HG03025 (cell line): Measurements from ENCODE around the gene DLG1.

Experiments
- ATAC-seq: cut with Tn5 transposase; IDR thresholded peaks from one replicate; pipeline ENCODE4 v1.9.1; 2021; ENCODE audit warnings: mild to moderate bottlenecking, moderate library complexity; ENCODE audit not compliant: unreplicated experiment, low FRiP score

The DLG1 gene

DNA sequence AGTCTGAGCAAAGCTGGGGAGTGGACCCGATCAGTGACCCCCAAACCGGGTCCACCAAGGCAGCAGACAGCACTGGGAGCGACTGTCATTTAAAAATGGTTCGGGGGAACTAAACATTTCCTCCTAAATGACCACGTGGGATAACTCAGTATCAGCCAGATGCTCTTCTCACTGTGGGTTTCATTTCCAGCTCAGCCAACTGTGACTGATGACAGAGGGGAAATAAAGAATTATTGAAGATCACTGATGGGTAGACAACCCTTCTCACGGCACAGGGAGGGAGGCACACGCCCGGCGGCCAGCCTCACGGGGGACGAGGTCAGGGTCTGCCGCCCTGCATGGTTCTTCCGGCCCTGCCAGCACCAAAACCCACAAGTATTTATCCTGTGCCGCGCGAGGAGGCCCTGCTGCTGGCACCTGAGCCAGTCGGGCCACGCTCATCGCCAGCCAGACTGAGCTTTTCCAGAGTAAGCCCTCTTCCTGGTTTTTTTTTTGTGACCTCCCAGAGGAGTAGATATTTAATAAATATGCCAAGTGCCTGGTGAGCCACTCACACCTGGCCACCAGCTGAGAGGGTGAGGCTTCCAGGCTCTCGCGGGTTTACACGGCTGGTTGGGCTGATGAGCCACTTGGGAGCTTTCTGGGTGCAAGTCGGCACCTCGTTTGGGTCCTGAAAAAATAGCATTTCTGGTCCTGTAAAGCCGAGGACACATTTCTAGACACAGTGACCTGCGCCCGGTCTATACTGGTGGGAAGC lies 275.0 kb downstream of the DLG1 start:
- no peak for ATAC-seq

DNA sequence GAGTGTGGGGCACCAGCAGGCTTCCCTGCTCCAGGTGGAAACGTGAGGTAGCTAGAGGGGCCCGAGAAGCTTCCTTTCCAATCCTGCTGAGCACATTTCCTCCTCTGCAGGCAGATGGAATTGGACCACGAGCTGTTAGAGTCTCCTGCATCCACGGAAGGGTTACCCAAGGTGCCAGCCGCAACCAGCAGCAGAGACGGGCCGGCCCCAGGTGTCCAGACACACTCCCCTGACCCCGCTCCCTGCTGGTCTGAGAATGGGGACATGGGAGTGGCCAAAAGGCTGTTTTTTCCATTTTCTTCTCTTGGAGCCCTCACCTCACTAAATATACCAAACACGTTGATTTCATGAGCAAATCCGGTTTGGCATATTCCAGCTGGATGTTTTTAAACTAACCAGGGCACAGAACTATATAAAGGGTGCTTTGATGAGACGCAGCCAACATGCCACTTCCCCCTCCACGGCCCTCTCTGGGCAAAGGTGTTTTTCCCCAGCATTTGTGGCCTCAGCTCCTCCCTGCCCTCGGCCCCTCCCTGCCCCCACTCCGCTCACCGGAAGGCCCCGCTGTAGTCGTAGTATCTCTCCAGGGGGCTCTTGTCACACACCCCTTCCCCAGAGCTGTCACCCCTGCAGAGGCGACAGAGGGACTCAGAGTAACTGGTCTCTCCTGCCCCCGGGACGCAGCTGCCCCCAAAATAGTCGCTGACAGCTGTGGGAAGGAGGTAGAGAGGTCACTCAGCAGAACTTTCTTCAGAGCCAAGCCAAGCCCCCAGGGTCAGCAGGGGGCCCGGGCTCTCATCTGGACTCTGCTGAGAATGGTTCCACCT lies 275.8 kb downstream of the DLG1 start:
- ATAC-seq = no peak

DNA sequence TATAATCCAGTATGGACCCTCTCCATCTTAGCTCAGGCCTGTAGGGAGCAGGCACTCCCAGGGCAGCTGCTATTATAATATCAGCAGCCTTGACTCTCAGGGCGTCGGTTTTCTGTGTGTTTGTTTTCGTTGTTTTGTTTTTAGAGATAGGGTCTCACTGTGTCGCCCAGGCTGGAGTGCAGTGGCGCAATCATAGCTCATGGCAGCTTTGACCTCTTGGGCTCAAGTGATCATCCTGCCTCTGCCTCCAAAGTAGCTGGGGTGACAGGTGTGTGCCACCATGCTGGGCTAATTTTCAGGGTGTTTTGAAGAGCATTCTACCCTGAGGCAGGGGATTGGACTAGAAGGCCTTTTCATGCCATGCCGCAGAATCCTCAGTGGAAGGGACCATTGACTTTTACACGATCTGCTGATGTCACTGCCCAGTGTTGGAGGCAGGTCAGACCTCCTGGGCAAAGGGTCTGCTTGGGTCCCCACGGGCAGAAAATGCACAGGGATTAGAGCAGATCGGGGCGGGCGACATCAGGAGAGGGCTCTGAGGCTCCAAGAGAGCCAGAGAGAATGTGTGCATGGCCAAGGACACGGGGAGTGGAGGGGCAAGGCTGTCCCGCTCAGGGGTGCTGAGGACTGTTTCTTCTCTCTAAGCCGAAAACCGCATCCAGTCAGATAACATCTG lies 276.5 kb downstream of the DLG1 start:
- ATAC-seq = no peak

DNA sequence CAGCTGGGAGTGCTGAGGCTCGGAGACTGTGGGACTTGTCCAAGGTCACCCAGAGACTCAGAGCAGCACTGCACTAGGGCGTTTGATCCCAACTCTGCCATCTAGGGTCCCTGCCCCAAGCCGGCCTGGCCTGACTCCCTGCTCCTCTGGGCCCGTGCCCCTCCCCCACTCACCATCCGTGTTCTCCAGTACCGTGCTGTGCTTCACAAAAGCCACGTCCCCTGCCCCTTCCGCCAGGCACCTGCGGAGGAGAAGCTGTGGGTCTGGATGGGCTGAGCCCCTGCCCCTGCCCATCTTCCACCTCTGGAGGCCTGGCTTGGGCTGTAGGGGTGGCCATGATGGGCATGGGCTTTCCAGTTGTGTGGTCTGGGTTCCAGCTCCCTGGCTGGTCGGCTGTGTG lies 277.2 kb downstream of the DLG1 start:
- ATAC-seq = no peak

DNA sequence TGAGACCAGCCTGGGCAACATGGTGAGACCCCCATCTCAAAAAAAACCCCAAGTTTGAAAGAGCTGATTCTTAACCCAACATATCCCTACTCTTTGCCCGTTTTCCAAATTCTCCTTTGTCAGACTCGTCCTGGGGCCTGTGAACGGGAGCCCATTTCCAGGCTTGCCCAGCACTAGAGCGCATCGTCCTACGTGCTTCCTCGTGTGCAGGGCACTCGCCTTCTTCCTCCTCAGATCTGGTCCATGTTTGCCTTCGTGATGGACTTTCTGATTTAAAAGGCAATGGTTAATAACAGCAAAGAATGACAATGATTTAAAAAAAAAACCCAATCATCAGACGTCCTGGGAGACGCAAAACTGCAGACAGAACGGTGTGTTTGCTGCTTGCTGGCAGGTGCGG lies 278.9 kb downstream of the DLG1 start:
- no peak for ATAC-seq

DNA sequence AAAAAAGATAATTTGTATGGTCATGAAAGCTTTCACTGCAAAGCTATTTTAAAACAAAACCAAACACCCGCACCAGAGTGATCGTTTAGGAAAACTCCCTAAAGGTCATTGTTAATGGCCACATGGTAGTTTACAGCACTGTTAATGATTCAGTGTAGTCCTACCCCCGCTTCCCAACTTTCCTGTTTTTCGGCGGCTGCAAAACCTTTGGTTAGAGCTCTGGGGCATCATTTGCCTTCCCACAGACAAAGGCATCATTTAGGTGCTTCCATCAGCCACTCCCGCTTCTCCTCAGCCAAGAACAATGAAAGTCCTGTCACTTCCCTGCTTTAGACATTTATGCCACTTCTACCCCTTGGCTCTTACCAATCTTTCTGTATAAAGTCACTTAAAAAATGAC lies 279.4 kb downstream of the DLG1 start:
- no peak for ATAC-seq

DNA sequence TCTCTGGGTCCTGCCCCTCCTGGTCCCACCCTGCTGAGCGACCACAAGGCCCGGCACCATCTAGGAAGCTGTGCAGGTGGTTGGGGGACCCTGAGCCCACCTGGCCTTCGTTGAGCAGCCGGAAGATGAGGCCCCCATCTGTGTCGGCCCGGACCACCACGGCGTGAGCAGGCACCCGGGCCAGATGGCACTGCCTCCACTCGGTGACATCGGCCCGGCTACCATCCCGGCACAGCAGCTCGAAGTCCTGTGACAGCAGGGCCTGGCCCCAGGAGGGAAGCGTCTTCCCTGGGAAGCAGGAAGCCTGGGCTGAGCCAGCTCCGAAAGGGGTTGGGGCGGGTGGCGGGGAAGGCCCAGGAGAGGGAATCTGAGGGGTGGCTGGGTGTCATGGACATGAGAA lies 281.4 kb downstream of the DLG1 start:
- no peak for ATAC-seq

DNA sequence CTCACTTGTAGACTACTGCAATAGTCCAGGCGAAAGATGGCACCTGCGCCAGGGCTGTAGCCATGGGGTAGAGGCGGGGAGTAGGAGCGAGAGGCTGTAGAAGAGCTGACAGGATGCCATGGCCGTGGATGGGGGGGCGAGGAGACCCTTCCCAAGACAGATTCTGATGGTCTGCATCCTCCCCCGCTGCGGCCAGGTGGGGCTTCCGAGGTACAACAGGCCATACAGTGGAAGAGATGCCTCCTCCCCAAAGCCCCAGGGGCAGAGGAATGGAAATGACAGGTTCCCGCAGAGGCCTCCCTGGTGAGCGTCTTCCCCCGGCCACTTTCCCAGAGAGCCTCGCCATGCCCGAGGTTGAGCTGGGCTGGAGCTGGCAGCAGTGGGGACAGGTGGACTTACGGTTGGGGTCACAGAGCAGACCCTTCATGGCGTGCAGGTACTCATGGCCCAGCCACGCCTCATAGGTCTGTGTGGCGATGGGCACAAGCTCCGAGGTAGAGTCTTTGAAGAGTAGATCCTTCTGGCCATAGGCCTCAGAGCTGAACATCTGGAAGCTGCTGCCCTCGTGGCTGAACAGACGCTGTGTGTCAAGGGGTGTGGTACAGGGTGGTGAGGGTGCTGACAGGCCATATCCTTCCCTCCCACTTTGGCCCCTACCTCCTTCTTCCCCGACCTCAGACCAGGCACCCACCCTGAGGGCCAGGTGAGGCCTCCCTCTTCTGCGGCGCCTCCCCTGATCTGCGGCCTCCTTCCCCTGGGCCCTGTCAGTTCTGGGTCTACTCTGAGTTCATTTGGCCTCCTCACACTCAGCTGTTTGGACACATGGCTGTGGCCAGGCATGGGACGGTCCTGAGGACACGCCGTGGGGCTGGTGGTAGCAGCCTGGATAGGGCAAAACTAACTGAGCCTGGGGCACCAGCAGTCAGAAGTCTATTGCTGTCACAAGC lies 282.3 kb downstream of the DLG1 start:
- no peak for ATAC-seq

DNA sequence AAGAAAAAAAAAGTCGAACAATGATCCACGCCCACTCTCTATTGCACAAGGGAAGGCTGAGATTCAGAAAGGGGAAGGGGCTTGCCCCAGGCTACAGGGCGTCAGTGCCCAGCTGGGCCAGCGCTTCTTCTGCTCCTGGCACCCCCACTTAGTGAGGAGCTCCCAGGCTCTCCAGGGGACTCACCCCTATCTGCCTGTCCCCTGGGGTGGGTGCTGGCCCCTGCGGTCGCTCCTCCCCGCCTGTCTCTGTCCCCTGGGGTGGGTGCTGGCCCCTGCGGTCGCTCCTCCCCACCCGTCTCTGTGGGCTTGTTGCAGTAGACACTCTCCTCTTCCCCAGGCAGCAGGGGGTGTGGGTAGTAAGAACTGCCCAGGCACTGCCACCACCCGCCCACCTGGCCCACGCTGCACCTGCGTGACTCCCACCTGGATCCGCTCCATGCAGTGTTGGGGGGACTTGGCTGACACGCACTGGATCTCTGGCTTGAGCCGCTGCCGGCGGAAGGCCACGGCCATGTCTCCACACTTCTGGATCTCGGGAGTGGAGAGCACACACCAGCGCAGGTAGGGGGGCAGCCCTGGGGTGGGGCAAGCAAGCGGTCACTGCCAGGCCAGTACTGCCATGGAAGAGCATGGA lies 283.4 kb downstream of the DLG1 start:
- no peak for ATAC-seq

DNA sequence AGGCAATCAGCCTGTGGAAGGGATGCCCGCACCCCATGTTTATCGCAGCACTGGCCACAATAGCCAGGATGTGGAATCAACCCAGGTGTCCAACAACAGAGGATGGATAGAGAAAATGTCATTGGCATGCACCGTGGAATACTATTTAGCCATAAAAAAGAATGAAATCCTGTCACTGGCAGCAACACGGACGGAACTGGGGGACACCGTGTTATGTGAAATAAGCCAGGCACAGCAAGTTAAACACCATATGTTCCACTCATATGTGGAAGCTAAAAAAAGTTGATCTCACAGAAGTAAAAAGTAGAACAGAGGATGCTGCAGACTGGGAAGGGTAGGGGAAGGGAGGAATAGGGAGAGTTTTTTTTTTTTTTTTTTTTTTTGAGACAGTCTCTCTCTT lies 284.4 kb downstream of the DLG1 start:
- ATAC-seq = no peak

DNA sequence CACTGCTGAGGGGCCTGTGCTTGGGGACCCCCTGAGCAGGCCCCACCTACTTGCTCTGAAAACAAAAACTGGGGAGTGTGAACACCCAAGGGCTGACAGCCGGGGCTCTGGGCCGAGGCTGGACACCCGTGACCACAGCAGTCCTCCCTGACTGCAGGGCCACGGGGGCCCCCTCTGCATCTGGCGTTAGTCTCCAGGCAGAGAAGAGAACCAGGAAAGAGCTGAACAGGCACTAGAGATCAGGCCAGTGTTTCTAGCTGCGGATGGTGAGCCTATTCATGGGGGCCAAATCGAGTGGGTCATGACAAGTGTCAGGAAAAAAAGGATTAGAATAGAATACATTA lies 285.9 kb downstream of the DLG1 start:
- ATAC-seq = no peak

DNA sequence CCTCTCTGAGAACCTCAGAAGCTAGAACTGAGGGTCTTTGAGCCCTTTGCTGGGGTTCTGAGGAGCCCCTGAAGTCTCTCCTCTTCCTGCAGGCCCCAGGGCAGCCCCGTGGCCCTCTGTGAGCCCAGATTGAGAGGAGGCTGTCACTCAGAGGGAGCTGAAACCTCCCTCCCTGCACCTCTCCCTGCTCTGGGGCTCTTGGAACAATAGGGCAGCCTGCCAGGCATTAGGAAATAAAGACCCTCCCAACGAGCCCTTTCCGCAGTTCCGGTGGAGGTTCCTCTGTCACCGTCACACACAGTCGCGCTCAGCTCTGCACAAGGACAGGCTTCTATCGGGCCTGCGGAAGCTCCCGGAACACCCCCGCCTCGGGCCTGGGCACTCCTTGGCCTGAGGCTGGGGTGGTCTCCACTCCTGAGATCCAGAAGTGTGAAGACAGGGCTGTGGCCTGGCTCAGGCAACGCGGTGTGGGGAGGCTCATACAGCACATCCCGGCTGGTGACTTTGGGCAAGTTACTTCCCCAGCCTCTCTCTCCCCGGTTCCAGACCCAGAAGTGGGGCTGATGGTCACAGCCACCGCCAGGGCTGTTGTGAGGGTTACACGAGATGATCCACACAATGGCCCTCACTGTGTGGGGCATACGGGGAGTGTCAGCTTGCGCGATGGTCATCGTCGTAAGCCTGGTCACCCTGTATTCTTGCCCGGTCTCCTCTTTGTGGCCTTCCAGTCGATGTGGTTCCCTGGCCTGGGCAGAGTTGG lies 286.5 kb downstream of the DLG1 start:
- no peak for ATAC-seq

DNA sequence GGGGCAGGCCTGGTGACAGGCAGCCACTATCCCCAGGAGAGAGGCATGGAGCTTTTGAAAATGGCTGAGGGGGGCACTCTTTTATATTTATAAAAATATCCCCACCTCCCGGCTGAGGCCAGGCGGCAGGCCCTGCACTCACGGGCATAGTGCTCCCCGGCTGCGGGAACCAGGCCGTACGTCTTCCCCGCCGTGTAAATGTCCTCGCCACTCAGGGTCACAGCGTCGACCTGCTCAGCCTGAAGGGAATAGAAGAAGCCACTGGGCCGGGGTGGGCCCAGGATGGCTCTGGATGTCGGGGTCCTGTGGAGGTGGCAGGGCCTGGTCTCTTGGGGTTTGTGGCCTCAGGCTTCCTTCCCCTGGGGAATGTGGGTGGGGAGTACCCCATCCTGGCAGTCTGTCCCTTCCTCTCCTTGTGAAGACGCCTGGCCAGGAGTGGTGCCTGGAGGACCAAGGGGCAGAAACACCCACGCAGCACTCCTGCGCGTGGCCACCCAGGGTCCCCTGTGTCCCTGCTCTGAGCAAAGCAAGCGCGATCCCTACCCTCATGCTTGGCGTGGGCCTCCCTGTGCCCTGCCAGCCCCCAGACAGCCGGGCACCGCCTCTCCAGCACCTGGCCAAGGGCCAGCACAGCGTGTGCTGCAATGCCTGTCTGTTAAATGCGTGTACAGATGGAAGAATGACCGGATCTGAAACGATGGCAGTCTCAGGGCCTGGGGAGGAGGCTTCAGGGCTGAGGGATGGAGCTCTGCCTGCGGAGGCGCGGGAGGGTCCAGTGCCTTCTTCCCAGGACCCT lies 287.7 kb downstream of the DLG1 start:
- no peak for ATAC-seq

DNA sequence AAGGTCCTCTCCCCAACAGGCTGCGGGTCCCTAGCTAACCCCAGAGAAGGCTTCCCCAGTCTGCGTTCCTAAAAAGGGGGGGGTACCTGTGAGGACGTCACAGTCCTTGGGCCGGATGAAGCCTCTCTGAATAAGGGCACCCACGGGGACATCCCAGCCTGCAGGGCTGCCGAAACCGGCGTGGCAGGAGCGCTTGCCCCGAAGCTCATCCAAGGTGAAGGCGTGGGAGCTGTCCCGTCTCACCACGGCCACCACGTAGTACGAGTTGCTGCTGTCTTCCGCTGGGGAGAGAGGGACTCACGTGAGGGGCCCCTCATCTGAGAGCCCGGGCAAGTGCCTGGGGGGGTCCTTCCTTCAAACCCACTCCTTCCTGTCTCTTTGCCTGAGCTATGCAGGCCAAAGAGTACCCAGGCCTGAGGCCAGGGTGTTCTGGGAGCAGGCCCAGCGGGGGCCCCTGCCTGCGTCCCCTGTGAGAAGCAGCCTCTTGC lies 288.8 kb downstream of the DLG1 start:
- ATAC-seq = no peak

DNA sequence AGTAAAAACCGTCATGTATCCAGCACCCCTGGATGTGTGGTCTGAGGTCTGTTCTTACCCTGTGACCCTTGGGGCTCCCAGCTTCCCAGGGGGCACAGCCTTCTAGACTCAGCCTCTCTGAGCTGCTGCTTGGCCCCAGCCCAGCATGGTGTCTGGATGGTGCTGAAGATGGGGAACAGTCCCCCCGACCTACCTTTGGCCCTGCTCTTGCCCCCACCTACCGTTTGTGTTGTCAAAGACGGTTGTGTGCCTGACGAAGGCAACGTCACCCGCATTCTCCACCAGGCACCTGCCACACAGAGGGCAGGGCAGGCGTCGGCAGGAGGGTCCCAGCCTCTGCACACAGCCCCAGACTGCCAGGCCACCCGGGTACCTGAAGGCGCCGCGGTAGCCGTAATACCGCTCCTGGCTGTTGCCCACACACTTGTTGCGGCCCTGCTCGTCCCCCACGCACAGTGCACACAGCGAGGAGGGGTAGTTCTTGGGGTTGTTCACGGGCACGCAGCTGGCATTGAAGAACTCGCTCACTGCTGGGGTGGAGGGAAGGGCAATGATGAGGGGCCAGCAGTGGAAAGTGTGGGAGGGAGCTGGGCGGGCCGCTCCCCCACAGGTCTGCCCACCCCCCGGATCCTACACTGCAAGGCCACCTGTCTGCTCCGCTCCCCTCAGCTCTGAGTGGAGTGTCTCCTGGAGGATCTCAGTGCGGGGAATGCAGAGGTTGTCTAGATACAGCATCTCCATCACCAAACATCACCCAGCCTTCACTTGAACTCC lies 289.8 kb downstream of the DLG1 start:
- ATAC-seq = no peak

DNA sequence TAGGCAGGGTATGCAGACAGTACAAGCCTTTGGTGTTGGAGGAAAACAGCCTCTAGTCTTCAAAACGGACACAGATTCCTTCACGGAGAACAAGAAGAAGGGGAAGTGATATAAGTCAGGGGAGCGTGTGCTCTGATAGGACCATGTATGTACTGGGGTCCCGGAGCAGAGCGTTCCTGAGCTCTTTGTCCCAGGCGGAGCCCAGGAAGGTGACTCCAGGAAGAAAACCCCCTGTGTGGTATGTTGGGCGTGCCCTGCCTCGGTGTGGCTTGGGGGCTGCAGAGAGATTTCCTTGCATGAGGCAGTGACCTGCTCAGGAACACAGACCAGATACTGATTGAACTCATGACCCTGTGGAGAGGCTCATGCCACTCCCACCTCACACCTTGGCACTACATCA lies 290.5 kb downstream of the DLG1 start:
- no peak for ATAC-seq

DNA sequence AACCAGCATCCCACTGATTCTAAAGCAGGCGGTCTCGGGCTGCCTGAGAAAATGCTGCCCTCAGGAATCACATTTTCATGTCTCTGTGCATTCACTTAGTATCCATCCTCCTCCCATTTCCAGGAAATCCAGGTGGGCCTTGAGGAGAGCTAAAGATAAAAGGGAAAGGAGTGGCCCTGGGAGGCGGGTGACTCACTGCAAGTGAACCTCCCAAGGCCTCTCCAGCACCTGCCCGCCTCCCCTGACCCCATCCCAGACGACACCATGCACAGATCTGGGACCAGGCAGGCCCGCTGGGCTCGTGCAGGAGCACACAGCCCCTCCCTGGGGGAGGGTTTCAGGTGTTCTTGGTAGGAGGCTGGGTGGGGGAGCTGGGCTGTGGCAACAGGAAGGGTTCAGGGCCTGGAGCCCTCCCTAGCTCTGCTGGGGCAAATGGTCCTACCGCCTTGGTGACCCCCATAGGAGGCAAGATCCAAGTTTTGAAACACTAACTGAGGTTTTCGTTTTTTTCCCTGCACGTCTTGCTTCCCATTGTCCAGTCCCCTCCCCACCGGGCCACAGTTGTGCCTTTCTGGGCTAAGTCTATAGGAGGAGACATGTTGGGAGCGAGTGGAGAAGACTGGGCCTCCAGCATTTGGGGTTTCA lies 291.0 kb downstream of the DLG1 start:
- no peak for ATAC-seq
